Upper lobe of right lung (tissue), 1 donor: ENCODE measurements around the gene SCAMP4. TPM values are rescaled to one million over a fixed set of nuclear protein-coding genes. Genes with fewer than 3 reads are reported as not detected.

Experiments used
- ATAC-seq: fragments of 200-7000 bp; cut with Tn5 transposase; one replicate; pipeline ENCODE4 v1.9.1; 2020; ENCODE audit warnings: mild to moderate bottlenecking, moderate library complexity
- DNase-seq: peaks from one replicate; pipeline ENCODE4 v3.0.0-alpha.2; 2020
- H3K27ac ChIP-seq: fragments of 200-600 bp; one replicate; pipeline ENCODE4 v1.8.0; 2022
- H3K27me3 ChIP-seq: fragments of 200-600 bp; one replicate; pipeline ENCODE4 v1.8.0; 2022; ENCODE audit warnings: mild to moderate bottlenecking
- H3K36me3 ChIP-seq: fragments of 200-600 bp; one replicate; pipeline ENCODE4 v1.8.0; 2022
- H3K4me1 ChIP-seq: fragments of 200-600 bp; one replicate; pipeline ENCODE4 v1.8.0; 2022
- H3K4me3 ChIP-seq: fragments of 200-600 bp; one replicate; pipeline ENCODE4 v1.8.0; 2022; ENCODE audit warnings: mild to moderate bottlenecking
- H3K9me3 ChIP-seq: fragments of 200-600 bp; one replicate; pipeline ENCODE4 v1.8.0; 2022
- CTCF ChIP-seq: fragments of 200-600 bp; IDR thresholded peaks from one replicate; pipeline ENCODE4 v1.8.0; 2022; ENCODE audit warnings: antibody characterized with exemption
- intact Hi-C: fragments of 100-400 bp; cut with DNase I; formaldehyde crosslinking; loops from one replicate; pipeline ENCODE4 v1.11.0; 2022
- total RNA-seq: library from RNA; stranded (reverse); fragmentation: NEBNext Ultra II Directional; extraction: Animal tissue kit (Norgen Biotek cat#: 25700); gene quantifications from one replicate; pipeline ENCODE4 v1.2.1, GENCODE V29; 2021
- donor health status: DM: no; HTN: yes; CAD: no; lungs with severe emphysema.

SCAMP4 gene
- total RNA-seq, 1 donor from 2014 or later, result 73.2 TPM

DNA sequence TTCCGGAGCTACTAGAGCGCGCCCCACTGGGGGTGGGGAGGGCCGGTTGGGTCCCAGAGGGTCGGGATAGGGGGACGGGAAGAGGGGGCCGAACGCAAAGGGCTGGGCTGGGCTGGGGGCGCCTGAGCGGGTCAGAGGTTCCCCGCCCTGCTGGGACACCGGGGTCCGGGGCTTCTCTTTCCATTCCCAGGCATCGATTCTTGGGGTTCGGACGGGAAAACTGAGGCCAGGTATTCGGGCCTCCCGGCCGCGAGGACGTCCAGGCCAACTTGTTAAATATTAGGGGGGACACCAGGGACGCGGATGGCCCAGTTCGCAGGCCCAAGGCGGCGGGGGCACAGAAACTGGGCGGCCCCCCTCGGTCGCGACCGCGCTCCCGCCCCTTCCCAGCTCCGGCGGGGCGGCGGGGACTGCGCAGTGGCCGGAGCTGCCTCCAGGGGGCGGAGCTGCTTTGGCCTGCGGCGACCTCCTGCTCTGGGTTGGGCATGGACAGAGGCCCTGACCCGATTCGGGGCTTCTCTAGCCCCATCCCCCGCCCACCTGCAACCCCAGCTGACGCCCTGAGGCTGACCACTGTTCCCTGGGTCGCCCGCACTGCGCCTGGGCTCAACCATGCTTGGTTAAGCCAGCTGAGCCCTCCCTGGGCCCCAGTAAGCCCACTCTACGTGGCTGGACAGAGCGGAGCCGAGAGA lies 40.6 kb upstream of the SCAMP4 start:
- peak overlapping the region; percentile 88 for H3K4me3 ChIP-seq
- H3K27ac ChIP-seq, result peak overlapping the region; percentile 86
- H3K27me3 ChIP-seq, result no peaks in the 10 kb centered on the region
- peak; percentile 68 for ATAC-seq
- TF ChIP-seq CTCF, result peak; percentile 78
- peak; percentile 91 for DNase-seq
- intact Hi-C loops, result no loop called here
- no peaks in the 10 kb centered on the region for H3K9me3 ChIP-seq
- H3K36me3 ChIP-seq, result no peaks in the 10 kb centered on the region
- H3K4me1 ChIP-seq, result peaks cover 32% of the 10 kb centered on the region

GRCh38 chr19:1865172-1866010 lies 39.8 kb upstream of the SCAMP4 start:
- Histone ChIP-seq H3K27ac (peak overlapping the region; percentile 86), H3K27me3 (no peaks in the 10 kb centered on the region), H3K36me3 (no peaks in the 10 kb centered on the region), H3K4me3 (peak overlapping the region; percentile 88), H3K4me1 (peaks cover 26% of the 10 kb centered on the region), H3K9me3 (no peaks in the 10 kb centered on the region)
- intact Hi-C loops, result no loop called here
- no peak for TF ChIP-seq CTCF
- DNase-seq (no peak), ATAC-seq (no peak)

DNA sequence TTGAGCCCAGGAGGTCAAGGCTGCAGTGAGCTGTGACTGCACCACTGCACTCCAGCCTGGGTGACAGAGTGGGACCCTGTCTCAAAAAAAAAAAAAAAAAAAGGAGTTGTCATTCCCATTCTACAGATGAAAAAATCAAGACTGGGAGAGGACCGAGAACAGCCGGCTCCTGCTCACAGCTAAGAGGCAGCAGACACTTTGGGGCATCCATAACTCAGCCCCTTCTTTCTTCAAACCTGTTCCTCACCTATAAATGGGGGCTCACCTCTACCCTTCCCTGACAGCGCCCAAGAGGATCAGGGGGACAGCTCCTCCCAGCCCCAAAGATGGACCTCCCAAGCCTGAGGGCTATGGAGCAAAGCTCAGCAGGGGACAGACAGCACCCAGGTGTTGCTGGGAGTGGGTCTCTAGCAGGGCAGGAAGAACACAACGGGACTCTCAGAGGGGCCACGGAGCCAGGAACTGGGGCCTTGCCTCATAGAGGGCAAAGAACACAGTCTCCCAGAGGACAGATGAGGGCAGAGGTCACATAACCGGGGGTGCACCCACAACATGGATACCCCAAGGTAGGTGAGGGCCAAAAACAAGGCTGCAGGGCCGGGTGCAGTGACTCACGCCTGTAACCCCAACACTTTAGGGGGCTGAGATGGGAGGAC lies 38.4 kb upstream of the SCAMP4 start:
- H3K4me3 ChIP-seq, result no peak overlapping the region
- peaks cover 11% of the 10 kb centered on the region for H3K36me3 ChIP-seq
- no peak for TF ChIP-seq CTCF
- H3K9me3 ChIP-seq, result no peaks in the 10 kb centered on the region
- ATAC-seq (no peak), DNase-seq (no peak)
- H3K27me3 ChIP-seq, result no peaks in the 10 kb centered on the region
- H3K27ac ChIP-seq, result no peak overlapping the region
- peaks cover 15% of the 10 kb centered on the region for H3K4me1 ChIP-seq
- intact Hi-C loops, result no loop called here

GRCh38 chr19:1867349-1867724 lies 37.9 kb upstream of the SCAMP4 start:
- H3K27me3 ChIP-seq, result no peaks in the 10 kb centered on the region
- TF ChIP-seq CTCF, result no peak
- H3K9me3 ChIP-seq, result no peaks in the 10 kb centered on the region
- H3K4me1 ChIP-seq, result peaks cover 13% of the 10 kb centered on the region
- ATAC-seq (no peak), DNase-seq (no peak)
- intact Hi-C loops, result no loop called here
- H3K27ac ChIP-seq, result no peak overlapping the region
- H3K4me3 ChIP-seq, result no peak overlapping the region
- peaks cover 15% of the 10 kb centered on the region for H3K36me3 ChIP-seq

DNA sequence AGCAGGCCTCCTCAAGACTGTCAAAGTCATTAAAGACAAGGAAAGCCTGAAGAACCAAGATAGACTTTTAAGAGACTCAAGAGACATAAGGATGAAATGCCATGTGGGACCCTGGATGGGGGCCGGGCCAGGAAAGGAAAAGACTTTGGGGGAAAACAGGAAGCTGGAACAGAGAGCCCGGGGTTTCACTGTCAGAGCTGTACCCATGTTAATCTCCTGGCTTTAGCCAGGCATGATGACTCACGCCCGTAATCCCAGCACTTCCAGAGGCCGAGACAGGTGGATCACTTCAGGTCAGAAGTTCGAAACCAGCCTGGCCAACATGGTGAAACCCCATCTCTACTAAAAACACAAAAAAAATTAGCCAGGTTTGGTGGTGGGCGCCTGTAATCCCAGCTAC lies 36.2 kb upstream of the SCAMP4 start:
- intact Hi-C loops, result no loop called here
- Histone ChIP-seq H3K9me3 (no peaks in the 10 kb centered on the region), H3K4me3 (no peak overlapping the region), H3K36me3 (peaks cover 24% of the 10 kb centered on the region), H3K4me1 (peaks cover 28% of the 10 kb centered on the region), H3K27ac (no peak overlapping the region), H3K27me3 (no peaks in the 10 kb centered on the region)
- no peak for TF ChIP-seq CTCF
- no peak for DNase-seq
- no peak for ATAC-seq
